Brain microvascular endothelial cell (primary cell): ENCODE results near the gene GDF11.

Experiments used
- DNase-seq: peaks from one replicate; pipeline ENCODE4 v3.0.0-alpha.2; 2020
- H3K27ac ChIP-seq: fragments of 250-450 bp; sonication (Bioruptor Pico); 2 replicates; pipeline ENCODE4 v1.5.1; 2020; ENCODE audit warnings: mild to moderate bottlenecking, moderate library complexity
- H3K27me3 ChIP-seq: fragments of 250-450 bp; sonication (Bioruptor Pico); replicated peaks from 2 replicates; pipeline ENCODE4 v1.5.1; 2020; ENCODE audit warnings: mild to moderate bottlenecking
- H3K36me3 ChIP-seq: fragments of 250-450 bp; sonication (Bioruptor Pico); replicated peaks from 2 replicates; pipeline ENCODE4 v1.5.1; 2020; ENCODE audit warnings: mild to moderate bottlenecking
- H3K4me3 ChIP-seq: 2 replicates; pipeline ENCODE4 v1.5.1; 2011; ENCODE audit warnings: low read depth, mild to moderate bottlenecking, control low read depth, low read length, moderate library complexity
- in situ Hi-C: cut with HindIII; loops from 2 replicates; pipeline ENCODE4 v1.10.0; 2017; ENCODE audit warnings: low sequenced_read_pairs, low pct_ligation_motif_present
- TF ChIP-seq, protein P1 (sequence below): IDR thresholded peaks from 2 replicates; pipeline ENCODE4 v1.5.1; 2011; ENCODE audit warnings: low read depth, mild to moderate bottlenecking, moderate library complexity, low read length, control low read depth, inconsistent platforms; ENCODE audit errors: missing control alignments

GDF11 gene

DNA sequence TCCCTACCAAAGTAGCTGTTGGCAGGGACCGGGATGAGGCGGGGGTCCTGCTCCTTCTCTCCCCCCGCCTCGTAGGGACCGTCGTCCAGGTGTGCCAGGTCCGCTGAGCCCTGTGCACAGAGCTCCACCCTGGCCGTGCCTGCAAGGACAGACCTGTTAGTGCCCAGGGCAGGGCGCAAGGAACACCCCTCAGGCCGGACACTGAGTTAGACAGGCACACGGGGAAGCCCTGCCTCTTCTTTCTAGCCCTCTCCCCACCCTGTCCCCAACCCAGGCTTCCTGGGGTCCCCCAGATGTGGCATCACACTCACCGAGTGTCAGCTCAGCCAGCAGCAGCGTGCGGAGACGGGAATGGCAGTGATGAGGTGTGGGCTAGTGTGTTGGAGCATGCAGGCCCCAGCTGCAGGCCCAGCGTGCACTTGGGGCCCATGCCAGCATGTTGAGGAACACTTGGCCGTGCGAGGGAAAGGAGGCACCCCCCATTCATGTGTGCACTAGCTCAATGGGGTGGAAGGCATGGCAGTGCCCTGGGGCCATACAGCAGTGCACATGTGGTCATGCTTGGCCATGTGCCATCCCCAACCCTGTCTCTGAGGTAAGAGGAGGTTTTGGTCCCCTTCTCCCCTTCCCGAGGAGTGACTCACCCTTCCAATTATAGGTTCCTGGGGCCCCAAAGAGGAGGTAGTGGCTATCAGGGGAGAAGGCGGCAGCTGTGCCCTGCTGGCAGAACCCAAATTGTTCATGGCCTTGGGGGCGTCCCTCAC is 42.5 kb upstream of the GDF11 start:
- in situ Hi-C loops: no loop called here
- DNase-seq: no peak
- no peak overlapping the region for H3K4me3 ChIP-seq

DNA sequence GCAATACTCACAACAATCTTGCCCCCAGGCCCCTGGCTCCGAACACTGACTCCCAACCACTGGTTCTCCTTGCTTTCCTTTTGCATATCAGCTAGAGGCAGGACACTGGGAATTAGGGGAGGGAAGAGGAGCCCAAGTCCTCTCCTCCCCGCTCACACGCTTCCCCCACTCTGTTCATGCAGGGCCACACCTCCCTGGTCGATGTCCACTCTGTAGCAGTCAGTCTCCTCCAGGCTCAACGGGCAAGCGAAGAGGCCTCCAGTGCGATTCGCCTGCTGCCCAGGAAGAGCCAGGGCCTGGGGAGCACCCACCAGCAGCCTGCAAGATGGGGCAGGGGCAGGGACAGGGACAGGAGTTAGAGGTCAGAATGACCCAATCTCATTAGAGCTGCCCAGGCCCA is 40.1 kb upstream of the GDF11 start:
- H3K36me3 ChIP-seq: no peaks in the 10 kb centered on the region
- TF ChIP-seq, protein P1, sequence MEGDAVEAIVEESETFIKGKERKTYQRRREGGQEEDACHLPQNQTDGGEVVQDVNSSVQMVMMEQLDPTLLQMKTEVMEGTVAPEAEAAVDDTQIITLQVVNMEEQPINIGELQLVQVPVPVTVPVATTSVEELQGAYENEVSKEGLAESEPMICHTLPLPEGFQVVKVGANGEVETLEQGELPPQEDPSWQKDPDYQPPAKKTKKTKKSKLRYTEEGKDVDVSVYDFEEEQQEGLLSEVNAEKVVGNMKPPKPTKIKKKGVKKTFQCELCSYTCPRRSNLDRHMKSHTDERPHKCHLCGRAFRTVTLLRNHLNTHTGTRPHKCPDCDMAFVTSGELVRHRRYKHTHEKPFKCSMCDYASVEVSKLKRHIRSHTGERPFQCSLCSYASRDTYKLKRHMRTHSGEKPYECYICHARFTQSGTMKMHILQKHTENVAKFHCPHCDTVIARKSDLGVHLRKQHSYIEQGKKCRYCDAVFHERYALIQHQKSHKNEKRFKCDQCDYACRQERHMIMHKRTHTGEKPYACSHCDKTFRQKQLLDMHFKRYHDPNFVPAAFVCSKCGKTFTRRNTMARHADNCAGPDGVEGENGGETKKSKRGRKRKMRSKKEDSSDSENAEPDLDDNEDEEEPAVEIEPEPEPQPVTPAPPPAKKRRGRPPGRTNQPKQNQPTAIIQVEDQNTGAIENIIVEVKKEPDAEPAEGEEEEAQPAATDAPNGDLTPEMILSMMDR: no peak
- no peak overlapping the region for H3K4me3 ChIP-seq
- DNase-seq: no peak
- H3K27ac ChIP-seq: no peak overlapping the region
- peaks cover 8% of the 10 kb centered on the region for H3K27me3 ChIP-seq
- in situ Hi-C loops: no loop called here

More for the DNA sequence above, 42.5 kb upstream of the GDF11 start:
- Histone ChIP-seq H3K27ac (no peak overlapping the region), H3K27me3 (no peaks in the 10 kb centered on the region), H3K36me3 (no peaks in the 10 kb centered on the region)
- TF ChIP-seq, protein P1: no peak

DNA sequence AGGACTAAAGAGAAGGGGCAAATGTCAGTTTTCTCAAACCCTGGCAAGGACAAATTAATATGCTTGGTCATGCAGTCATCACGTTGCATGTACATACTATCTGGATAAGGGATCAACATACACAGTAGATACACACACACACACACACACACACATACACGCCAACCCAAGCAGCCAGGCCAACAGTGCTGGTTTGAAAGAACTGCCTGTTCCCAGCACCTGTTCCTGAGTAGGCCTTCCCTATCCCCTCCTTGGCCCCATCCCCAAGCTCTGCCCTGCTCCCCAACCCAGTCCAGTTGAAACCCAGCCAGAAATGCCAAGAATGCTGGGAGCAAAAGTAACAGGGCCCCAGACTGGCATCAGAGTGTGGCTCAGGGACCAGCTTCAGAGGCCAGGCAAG is 39.6 kb upstream of the GDF11 start:
- no peak for DNase-seq
- TF ChIP-seq, protein P1: no peak
- H3K36me3 ChIP-seq: no peaks in the 10 kb centered on the region
- peaks cover 8% of the 10 kb centered on the region for H3K27me3 ChIP-seq
- no peak overlapping the region for H3K4me3 ChIP-seq
- in situ Hi-C loops: no loop called here
- no peak overlapping the region for H3K27ac ChIP-seq

DNA sequence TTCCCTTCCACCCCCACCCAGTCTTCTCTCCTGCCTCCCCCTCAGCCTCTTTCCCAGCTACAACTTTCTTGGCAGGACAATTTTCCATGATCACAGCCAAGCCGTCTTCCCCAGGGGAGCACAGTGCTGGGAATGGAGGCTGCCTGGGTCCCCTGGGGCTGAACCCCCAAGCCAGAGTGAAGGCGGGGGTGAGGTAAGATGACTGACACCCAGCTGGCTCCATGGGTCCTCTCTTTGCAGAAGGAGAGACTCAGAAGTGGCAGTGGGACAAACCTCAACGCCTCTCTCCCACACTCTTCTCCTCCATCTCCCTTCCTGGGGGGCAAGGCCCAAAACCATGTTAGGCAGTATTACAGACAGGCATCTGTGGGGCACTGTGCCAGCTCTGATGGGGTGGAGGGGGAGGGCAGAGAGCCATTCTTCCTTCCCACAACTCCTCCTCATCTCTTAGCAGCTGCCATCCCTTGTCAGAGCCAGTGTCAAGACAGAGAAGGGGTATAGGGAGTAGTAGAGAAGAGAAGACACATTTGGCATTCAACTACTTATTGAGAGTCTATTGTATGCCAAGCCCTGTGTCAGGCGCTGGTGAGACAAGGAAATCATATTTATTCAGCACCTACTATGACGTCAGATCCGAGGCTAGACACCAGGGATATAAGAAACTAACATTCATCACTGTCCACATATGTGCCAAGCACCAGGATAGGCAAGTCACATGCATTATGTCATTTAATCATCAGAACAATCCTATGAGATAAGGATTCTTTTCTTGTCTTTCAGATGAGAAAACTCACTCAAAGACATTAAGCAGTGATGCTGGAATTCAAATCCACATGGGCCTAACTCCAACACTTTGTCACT is 38.8 kb upstream of the GDF11 start:
- Histone ChIP-seq H3K4me3 (no peak overlapping the region), H3K27ac (no peak overlapping the region), H3K27me3 (peaks cover 8% of the 10 kb centered on the region), H3K36me3 (no peaks in the 10 kb centered on the region)
- in situ Hi-C loops: no loop called here
- DNase-seq: no peak
- TF ChIP-seq, protein P1: no peak

DNA sequence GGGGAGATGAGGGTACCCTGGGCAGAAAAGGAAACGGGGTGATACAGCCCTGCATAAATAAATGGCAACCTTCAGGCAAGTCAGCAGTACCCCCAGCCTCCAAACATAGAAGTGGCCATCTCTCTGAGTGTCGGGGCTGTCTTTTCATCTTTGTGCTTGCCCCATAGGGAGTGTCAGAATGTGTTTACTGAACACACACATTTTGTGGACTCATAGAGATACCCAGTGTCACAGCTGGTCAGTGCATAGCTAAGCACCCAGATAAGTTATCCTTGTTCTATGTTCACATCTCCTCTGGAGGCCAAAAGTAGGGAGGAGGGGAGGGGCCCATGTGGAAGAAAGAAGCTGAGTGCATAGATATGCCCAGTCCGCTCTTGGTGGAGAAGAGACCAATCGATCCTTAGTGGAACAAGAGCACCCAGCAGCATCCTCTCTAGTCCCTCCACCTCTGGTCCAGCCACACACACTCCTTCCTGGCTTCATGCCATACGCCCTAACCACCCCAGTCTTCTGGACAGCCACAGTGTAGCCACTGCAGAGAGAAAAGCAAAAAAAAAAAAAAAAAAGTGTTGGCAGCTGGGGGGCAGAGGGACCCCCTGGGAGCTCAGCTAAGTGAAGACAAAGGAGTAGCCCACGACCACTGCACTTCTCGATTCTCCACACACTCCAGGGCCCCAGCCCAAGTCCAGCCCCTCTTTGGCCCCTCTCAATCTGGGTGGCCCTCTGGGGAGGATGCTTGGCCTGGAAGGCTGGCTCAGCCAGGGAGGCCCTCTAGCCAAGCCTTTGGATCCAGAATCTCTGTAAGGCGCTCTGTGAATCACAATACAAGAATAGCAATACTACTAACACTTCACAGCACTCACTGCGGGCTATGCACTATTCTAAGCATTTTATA is 37.9 kb upstream of the GDF11 start:
- Histone ChIP-seq H3K36me3 (no peaks in the 10 kb centered on the region), H3K27ac (no peak overlapping the region), H3K4me3 (no peak overlapping the region), H3K27me3 (peaks cover 12% of the 10 kb centered on the region)
- TF ChIP-seq, protein P1: no peak
- in situ Hi-C loops: no loop called here
- DNase-seq: no peak
